Kidney capillary endothelial cell (primary cell): ENCODE measurements around the gene KIAA1958.
"Not testable (repeated sequence)": the region's sequence is repeated elsewhere in the genome, so short reads cannot be mapped to it uniquely, and the experiment has no call there.

ENCODE experiments used
- DNase-seq: peaks from one replicate; pipeline ENCODE4 v3.0.0-alpha.2; 2018; ENCODE audit warnings: low spot score

KIAA1958 gene

GRCh38 chr9:112489039-112489546 is 2.5 kb downstream of the KIAA1958 start:
- no peak for DNase-seq

- no peak for DNase-seq
Observed at GRCh38 chr9:112489876-112490666, 3.4 kb downstream of the KIAA1958 start.

GRCh38 chr9:112493393-112494137 is 6.9 kb downstream of the KIAA1958 start:
- DNase-seq: no peak

GRCh38 chr9:112494153-112494552 is 7.5 kb downstream of the KIAA1958 start:
- DNase-seq: no peak

- no peak for DNase-seq
Observed at GRCh38 chr9:112495614-112496013, 9.0 kb downstream of the KIAA1958 start.

- DNase-seq: no peak
Observed at GRCh38 chr9:112496074-112496722, 9.6 kb downstream of the KIAA1958 start.

GRCh38 chr9:112500842-112501241 is 14.2 kb downstream of the KIAA1958 start:
- no peak for DNase-seq

- no peak for DNase-seq
Observed at GRCh38 chr9:112501287-112501686, 14.7 kb downstream of the KIAA1958 start.

GRCh38 chr9:112502175-112502946 is 15.7 kb downstream of the KIAA1958 start:
- no peak for DNase-seq

- DNase-seq: no peak
Observed at GRCh38 chr9:112503170-112503569, 16.5 kb downstream of the KIAA1958 start.

- no peak for DNase-seq
Observed at GRCh38 chr9:112505086-112505485, 18.5 kb downstream of the KIAA1958 start.

- DNase-seq: no peak
Observed at GRCh38 chr9:112505607-112506006, 19.0 kb downstream of the KIAA1958 start.

GRCh38 chr9:112506571-112506970 is 19.9 kb downstream of the KIAA1958 start:
- no peak for DNase-seq

GRCh38 chr9:112507001-112507680 is 20.5 kb downstream of the KIAA1958 start:
- no peak for DNase-seq

- no peak for DNase-seq
Observed at GRCh38 chr9:112508377-112508776, 21.8 kb downstream of the KIAA1958 start.

GRCh38 chr9:112512377-112512776 is 25.8 kb downstream of the KIAA1958 start:
- not testable (repeated sequence) for DNase-seq

- no peak for DNase-seq
Observed at GRCh38 chr9:112516769-112517168, 30.1 kb downstream of the KIAA1958 start.

- no peak for DNase-seq
Observed at GRCh38 chr9:112520069-112520468, 33.4 kb downstream of the KIAA1958 start.

GRCh38 chr9:112520656-112521055 is 34.0 kb downstream of the KIAA1958 start:
- no peak for DNase-seq

GRCh38 chr9:112526973-112527372 is 40.3 kb downstream of the KIAA1958 start:
- DNase-seq: no peak

GRCh38 chr9:112527959-112528358 is 41.3 kb downstream of the KIAA1958 start:
- DNase-seq: no peak
